Mucosa of rectum (tissue), 2 donors: Measurements from ENCODE around the gene DDA1.

ENCODE experiments used
- H3K27ac ChIP-seq, 2 donors: one replicate each; pipeline ENCODE4 v1.7.0; 2013; ENCODE audit warnings: inconsistent platforms in 2 of 2, low read depth in 2 of 2, low read length in 2 of 2
- H3K27me3 ChIP-seq, 2 donors: one replicate each; pipeline ENCODE4 v1.7.0; 2013; ENCODE audit warnings: low read length in 2 of 2; ENCODE audit not compliant: control insufficient read depth in 2 of 2, insufficient read depth in 2 of 2
- H3K36me3 ChIP-seq, 2 donors: one replicate each; pipeline ENCODE4 v1.7.0; 2013; ENCODE audit warnings: low read length in 2 of 2; ENCODE audit not compliant: control insufficient read depth in 2 of 2, insufficient read depth in 2 of 2
- H3K4me1 ChIP-seq, 2 donors: one replicate each; pipeline ENCODE4 v1.7.0; 2013; ENCODE audit warnings: low read length in 2 of 2, mild to moderate bottlenecking in 1 of 2; ENCODE audit not compliant: control insufficient read depth in 2 of 2, insufficient read depth in 2 of 2
- H3K4me3 ChIP-seq, 2 donors: one replicate each; pipeline ENCODE4 v1.7.0; 2013; ENCODE audit warnings: low read length in 2 of 2
- H3K9ac ChIP-seq, 2 donors: one replicate each; pipeline ENCODE4 v1.7.0; 2013; ENCODE audit warnings: low read length in 2 of 2, low read depth in 1 of 2, mild to moderate bottlenecking in 1 of 2
- H3K9me3 ChIP-seq, 2 donors: one replicate each; pipeline ENCODE4 v1.7.0; 2013; ENCODE audit warnings: low read length in 2 of 2; ENCODE audit not compliant: control insufficient read depth in 2 of 2
- donor health status: healthy.
- donor health status: Normal muscosa, but diverticular disease.

DDA1 gene

DNA sequence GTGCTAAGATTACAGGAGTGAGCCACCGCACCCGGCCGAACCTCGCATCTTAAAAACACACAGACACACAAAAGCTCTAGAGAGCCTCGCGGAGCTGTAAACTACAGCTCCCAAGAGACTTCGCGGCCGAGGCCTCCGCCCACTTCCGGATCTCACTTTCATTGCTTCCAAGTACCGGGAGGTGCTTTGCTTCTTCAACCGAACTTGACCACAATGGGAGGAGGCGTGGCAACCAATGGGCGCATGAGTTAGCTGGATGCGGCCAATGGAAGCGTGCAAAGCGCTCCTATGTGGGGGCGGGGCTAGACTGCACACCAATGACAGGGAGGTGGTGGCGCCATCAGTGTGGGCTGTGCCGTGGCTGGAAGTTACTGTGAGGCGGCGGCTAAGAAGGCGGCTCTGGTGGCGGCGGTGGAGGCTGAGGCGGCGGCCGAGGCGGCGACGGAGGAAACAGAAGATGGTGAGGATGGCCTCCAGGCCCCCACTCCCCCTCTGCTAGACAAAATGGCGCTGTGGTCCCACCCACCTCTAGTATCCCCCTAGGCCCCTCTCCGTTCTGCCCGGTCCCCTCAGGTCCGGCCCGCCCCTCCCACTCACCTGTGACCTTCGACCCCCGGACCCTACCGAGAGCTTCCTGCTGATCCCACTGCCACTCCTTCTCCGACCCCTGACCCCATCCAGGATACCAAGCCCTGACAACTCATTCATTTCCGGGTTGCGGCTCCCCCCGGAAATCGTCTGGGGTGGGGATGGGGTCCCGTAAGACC, at the start of gene DDA1:
Gene DDA1 (plus strand): TSS at position 366 of the 767 bp plus-strand sequence. CDS start 92 bp downstream, at position 458.
- Histone ChIP-seq H3K9me3 (no peaks in the 10 kb centered on the region), H3K36me3 (peaks cover 9 to 12% of the 10 kb centered on the region in 2 donors), H3K27me3 (no peaks in the 10 kb centered on the region), H3K27ac (peak within 1 kb of the TSS; percentile 74 to 83), H3K4me1 (peaks cover 30 to 31% of the 10 kb centered on the region in 2 donors), H3K4me3 (peak within 1 kb of the TSS; percentile 91 to 98), H3K9ac (peak within 1 kb of the TSS; percentile 83 to 91)

DNA sequence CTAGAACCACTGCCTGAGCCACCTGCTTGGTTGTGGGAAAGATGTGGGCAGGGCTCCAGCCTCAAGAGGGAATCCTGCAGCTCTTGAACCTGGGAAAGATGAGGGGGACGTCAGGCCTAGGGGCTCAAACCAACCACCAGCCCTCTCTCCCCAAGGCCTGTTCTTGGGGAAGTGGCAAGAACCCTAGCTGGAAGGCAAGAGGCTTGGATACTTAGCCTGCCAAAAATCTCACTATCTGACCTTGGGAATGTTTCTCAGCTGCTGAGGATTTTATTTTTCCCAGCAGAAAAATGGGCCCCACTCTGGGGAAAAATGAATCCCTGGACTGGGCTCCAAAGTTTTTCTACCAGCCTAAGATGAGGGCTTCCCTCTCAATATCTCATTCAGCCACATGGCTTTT, 49.4 kb upstream of the DDA1 start:
- no peak overlapping the region for H3K27ac ChIP-seq
- H3K9me3 ChIP-seq, result no peaks in the 10 kb centered on the region
- H3K27me3 ChIP-seq, result no peaks in the 10 kb centered on the region
- peaks cover 0 to 2% of the 10 kb centered on the region in 2 donors for H3K4me1 ChIP-seq
- H3K9ac ChIP-seq, result no peak overlapping the region
- H3K4me3 ChIP-seq, result no peak overlapping the region
- no peaks in the 10 kb centered on the region for H3K36me3 ChIP-seq

DNA sequence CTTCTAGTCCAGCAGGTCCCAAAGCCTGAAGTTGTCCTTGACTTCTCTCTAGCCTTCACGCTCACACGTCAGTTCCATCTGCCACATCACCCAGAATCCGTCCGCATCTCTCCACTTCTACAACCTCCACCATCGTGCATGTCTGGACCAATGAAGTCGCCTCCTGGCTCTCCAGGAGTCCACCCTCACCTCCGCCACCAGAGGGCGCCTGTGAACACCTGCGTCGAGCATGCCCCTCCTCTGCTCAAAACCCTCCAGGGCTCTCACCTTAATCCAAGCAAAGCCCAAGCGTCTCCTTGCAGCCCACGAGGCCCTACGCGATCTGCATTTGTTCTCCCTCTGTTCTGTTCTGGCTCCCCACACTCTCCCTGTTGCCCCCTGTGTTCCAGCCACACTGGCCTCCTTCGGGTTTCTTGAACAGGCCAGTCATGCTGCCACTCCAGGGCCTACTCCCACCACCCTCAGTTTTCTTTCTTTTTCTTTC, 48.5 kb upstream of the DDA1 start:
- Histone ChIP-seq H3K36me3 (no peaks in the 10 kb centered on the region), H3K4me3 (no peak overlapping the region), H3K27me3 (no peaks in the 10 kb centered on the region), H3K9me3 (no peaks in the 10 kb centered on the region), H3K27ac (no peak overlapping the region), H3K4me1 (peaks cover 0 to 2% of the 10 kb centered on the region in 2 donors), H3K9ac (no peak overlapping the region)

DNA sequence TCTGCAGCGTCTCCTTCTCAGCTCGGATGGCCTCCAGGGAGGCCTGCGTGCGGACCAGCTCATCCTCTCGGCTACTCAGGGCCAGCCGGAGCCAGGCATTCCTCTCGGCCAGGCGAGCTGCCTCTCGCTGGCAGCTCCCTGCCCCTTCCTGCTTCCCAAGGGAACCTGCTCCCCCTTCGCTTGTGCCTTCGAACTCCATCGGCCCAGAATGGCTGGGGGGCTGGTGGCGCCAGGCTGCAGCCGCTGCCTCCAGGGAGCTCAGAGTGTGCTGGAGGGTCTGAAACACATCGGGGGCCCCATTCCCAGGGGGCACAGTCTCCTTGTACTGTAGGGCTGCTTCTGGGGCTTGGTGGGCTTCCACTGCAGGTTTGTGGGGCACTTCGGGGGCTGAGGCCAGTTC, 46.8 kb upstream of the DDA1 start:
- H3K27me3 ChIP-seq, result no peaks in the 10 kb centered on the region
- H3K4me3 ChIP-seq, result no peak overlapping the region
- no peak overlapping the region for H3K27ac ChIP-seq
- H3K9me3 ChIP-seq, result no peaks in the 10 kb centered on the region
- peaks cover 0 to 2% of the 10 kb centered on the region in 2 donors for H3K4me1 ChIP-seq
- H3K9ac ChIP-seq, result no peak overlapping the region
- H3K36me3 ChIP-seq, result no peaks in the 10 kb centered on the region

DNA sequence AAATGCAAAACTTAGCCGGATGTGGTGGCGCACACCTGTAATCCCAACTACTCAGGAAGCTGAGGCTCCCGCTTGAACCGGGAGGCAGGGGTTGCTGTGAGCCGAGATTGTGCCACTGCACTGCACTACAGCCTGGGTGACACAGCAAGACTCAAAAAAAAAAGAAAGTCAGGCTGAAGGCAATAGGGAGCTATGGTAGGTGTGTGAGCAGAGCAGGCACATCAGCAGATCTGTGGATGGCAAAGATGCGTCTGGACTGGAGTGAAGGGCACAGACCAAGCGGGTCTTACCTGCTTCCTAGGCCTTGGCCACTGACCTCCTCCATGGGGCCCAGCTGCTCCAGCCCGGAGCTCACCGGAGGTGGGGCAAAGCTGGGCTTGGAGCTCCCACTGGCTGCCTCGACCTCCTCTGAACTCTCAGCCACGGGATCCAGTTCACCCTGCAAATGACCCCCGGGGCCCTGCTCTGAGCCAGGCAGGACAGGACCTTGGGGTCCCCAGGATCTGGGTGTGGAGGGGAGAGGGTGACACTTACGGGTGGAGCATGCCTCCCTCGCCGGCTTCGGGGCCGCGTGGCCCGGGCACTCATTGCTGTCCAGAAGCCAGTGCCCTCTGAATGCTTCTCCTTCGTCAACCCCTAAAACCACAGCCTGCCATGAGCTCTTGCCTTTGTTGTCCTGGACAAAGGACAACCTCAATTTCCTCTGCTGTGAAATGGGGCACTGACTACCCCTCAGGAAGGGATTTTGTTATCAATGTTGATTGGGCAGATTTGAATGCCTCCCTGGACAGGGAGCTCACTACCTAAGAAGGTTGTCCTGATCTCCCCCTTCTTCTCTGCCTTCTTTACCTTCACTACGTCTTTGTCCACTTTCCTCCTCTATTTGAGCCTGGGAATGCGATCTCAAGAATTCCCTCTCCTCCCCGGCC, 45.4 kb upstream of the DDA1 start:
- Histone ChIP-seq H3K9me3 (no peaks in the 10 kb centered on the region), H3K27me3 (no peaks in the 10 kb centered on the region), H3K9ac (no peak overlapping the region), H3K27ac (peak overlapping the region in 1 of 2 donors; percentile 9), H3K4me1 (peaks cover 7% of the 10 kb centered on the region in 2 donors), H3K36me3 (peaks cover 0 to 1% of the 10 kb centered on the region in 2 donors), H3K4me3 (peak overlapping the region in 1 of 2 donors; percentile 33)

DNA sequence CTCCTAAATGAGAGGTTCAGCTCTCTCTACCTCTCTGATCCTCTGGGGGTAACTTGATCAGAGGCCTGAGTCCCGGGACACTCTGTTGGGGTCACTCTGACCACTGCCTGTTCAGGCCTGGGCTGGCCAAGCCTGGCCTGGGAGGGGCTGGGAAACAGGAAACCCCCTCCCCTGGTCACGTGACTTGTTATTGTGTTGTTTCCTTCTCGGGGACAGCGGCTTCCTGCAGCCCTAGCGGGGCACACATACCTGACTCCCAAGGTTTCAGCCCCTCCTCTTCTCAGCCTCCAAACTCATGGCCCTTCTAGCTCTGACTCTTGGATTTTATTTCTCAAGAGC, 44.8 kb upstream of the DDA1 start, which contains the start of gene USHBP1:
Gene USHBP1 (minus strand): TSS at position 105 of the 339 bp plus-strand sequence. CDS start 446 bp downstream, outside the sequence.
- H3K36me3 ChIP-seq, result peaks cover 0 to 4% of the 10 kb centered on the region in 2 donors
- peaks cover 7% of the 10 kb centered on the region in 2 donors for H3K4me1 ChIP-seq
- H3K27ac ChIP-seq, result peak within 1 kb of the TSS in 1 of 2 donors; percentile 9
- H3K27me3 ChIP-seq, result no peaks in the 10 kb centered on the region
- no peaks in the 10 kb centered on the region for H3K9me3 ChIP-seq
- H3K9ac ChIP-seq, result no peak within 1 kb of the TSS
- H3K4me3 ChIP-seq, result peak within 1 kb of the TSS in 1 of 2 donors; percentile 33

DNA sequence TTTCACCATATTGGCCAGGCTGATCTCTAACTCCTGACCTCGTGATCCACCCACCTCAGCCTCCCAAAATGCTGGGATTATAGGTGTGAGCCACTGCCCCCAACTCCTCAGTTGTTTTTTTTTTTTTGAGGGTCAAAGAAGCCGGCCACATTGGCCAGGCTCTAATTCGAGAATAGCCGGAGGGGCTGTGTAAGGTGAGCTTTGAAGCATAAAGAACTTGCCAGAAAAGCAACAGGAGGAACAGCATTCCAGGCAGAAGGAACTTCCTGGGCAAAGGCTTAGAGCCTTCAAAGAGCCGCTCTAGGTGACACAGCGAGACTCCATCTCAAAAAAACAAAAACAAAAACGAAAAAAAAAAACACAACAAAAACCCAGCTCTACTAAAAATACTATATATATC, 43.3 kb upstream of the DDA1 start:
- no peak overlapping the region for H3K27ac ChIP-seq
- peaks cover under 1 to 8% of the 10 kb centered on the region in 2 donors for H3K36me3 ChIP-seq
- peaks cover 6 to 7% of the 10 kb centered on the region in 2 donors for H3K4me1 ChIP-seq
- no peak overlapping the region for H3K9ac ChIP-seq
- H3K27me3 ChIP-seq, result no peaks in the 10 kb centered on the region
- H3K4me3 ChIP-seq, result no peak overlapping the region
- no peaks in the 10 kb centered on the region for H3K9me3 ChIP-seq

DNA sequence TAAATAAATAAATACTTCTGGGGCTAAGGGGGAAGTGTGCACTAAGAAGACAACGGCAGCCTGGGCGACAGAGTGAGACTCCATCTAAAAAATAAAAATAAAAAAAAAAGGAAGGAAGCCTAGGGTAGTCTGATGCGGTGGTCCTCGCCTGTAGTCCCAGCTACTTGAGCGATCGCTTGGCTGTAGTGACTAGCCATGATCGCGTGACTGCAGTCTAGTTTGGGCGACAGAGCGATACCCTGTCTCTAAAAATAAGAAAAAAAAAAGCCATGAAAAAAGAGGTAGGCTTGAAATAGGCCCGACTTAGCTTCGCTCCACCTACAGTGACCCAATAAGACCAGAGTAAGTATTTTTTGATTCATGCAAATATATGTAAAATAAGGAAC, 42.8 kb upstream of the DDA1 start:
- H3K36me3 ChIP-seq, result peaks cover 6 to 14% of the 10 kb centered on the region in 2 donors
- no peaks in the 10 kb centered on the region for H3K27me3 ChIP-seq
- peaks cover 5 to 7% of the 10 kb centered on the region in 2 donors for H3K4me1 ChIP-seq
- H3K4me3 ChIP-seq, result peak overlapping the region; percentile 14 to 43
- no peaks in the 10 kb centered on the region for H3K9me3 ChIP-seq
- no peak overlapping the region for H3K27ac ChIP-seq
- H3K9ac ChIP-seq, result no peak overlapping the region

DNA sequence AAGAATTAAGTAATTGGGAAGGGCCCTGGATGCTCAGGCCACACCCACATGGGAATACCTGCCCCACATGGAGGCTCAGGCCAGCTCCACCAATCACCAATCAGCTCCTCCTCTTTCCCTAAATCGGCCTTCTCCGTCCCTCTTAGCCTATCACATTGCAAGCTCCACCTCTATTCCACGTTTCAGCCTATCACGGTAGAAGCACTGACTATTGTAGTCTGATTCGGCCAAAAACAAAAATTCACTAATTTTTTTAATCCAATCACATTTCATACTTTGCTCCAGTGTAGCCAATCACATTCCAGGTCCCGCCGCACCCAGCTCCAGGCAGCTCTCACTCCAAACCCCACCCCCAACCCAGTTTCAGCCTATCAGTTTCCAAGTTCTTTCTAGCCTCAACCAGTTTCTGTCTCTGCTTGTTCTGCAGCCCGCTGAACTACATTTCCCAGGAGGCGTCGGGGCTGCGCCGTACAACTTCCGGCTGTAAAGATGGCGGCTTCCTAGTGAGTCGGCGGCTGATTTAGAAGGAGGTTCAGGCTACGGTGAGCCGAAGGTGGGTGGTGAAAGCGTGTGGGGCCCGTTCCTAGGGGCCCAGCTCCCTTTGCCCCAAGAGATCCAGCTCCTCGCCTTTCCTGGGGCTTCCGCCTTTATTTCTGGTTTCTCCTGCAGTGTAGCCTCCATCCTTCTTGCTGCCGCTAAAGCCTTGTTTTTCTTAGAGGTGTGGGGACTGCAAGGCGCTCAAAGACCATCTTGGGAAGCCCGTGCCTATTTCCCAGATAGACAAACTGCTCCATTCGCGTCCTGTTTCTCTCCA, 42.2 kb upstream of the DDA1 start, which contains the start of gene BABAM1:
Gene BABAM1 (plus strand): TSS at position 469 of the 814 bp plus-strand sequence. CDS start 1,364 bp downstream, outside the sequence.
- Histone ChIP-seq H3K4me1 (peaks cover 5 to 7% of the 10 kb centered on the region in 2 donors), H3K9me3 (no peaks in the 10 kb centered on the region)

More for the DNA sequence above, 42.2 kb upstream of the DDA1 start, which contains the start of gene BABAM1:
- Histone ChIP-seq H3K27me3 (no peaks in the 10 kb centered on the region), H3K9ac (peak within 1 kb of the TSS; percentile 71 to 88), H3K27ac (peak within 1 kb of the TSS; percentile 53 to 70), H3K36me3 (peaks cover 6 to 16% of the 10 kb centered on the region in 2 donors), H3K4me3 (peak within 1 kb of the TSS; percentile 97 to 98)
